ENCODE data around the gene TMEM33. TPM values are rescaled to one million over a fixed set of nuclear protein-coding genes. Genes with fewer than 3 reads are reported as not detected.

TMEM33 gene
- total and polyA plus RNA-seq, 2 of the 8 experiments (the other 6 are each of a cell fraction or from before 2014, with no cell fraction given), result 72.5 to 94.4 TPM

GRCh38 chr4:41964401-41964800 lies 29.2 kb downstream of the TMEM33 start:
- CTCF ChIA-PET (ENCODE audit: partially characterized antibody), result interaction anchor here (1.5 kb wide), 1 partner anchor 31 kb away, joined by 6 read pairs; no protein-coding TSS in a partner anchor

More at GRCh38 chr4:41964401-41964800, 29.2 kb downstream of the TMEM33 start:
- Histone ChIP-seq H3K79me1 (ENCODE audit: low read depth, low read length) (no peaks in the 10 kb centered on the region), H2BK20ac (ENCODE audit: low read length) (no peak overlapping the region), H3K9ac (replicated peaks in 1 of 4; ENCODE audit: extremely low read depth in 1 of 4, low read depth in 3 of 4, low read length in 3 of 4) (no peak overlapping the region), H2AK5ac (ENCODE audit: low read depth, low read length) (no peak overlapping the region), H2BK15ac (ENCODE audit: low read length) (no peak overlapping the region), H3K14ac (ENCODE audit: insufficient read length) (no peak overlapping the region), H2BK120ac (replicated peaks; ENCODE audit: low read depth, low read length) (no peak overlapping the region), H3K9me3 (ENCODE audit: insufficient read depth in 2 of 2, low read depth in 1 of 2, low read length in 1 of 2) (peaks cover 0 to 4% of the 10 kb centered on the region in 2 experiments; a peak in 1 of 4 replicates), H3K4me2 (ENCODE audit: insufficient read depth in 1 of 2, low read depth in 2 of 2, low read length in 2 of 2) (no peak overlapping the region), H4K8ac (ENCODE audit: extremely low read depth, insufficient read depth, low read length) (no peak overlapping the region), H3K18ac (ENCODE audit: extremely low read depth, low read length) (no peak overlapping the region), H3K4me3 (ENCODE audit: extremely low read depth in 1 of 4, insufficient read depth in 2 of 4, low read depth in 3 of 4, low read length in 4 of 4) (no peak overlapping the region), H3K4me1 (replicated peaks in 1 of 4; ENCODE audit: control insufficient read depth in 3 of 4, insufficient read depth in 4 of 4, low read length in 3 of 4) (no peaks in the 10 kb centered on the region; a peak in 1 of 7 replicates), H4K20me1 (replicated peaks in 1 of 2; ENCODE audit: control insufficient read depth in 1 of 2, insufficient read depth in 2 of 2, low read length in 2 of 2) (peaks cover 0 to 2% of the 10 kb centered on the region in 2 experiments), H4K91ac (replicated peaks; ENCODE audit: insufficient read length, low read length) (no peak overlapping the region), H2BK12ac (ENCODE audit: low read depth, low read length) (no peak overlapping the region), H3K79me2 (ENCODE audit: control insufficient read depth in 1 of 2, insufficient read depth in 2 of 2, low read length in 2 of 2) (no peaks in the 10 kb centered on the region), H3K56ac (replicated peaks; ENCODE audit: insufficient read length, low read depth, low read length) (no peak overlapping the region), H3K27me3 (replicated peaks in 1 of 4; ENCODE audit: control insufficient read depth in 3 of 4, extremely low read depth in 1 of 4, insufficient read depth in 3 of 4, low read length in 3 of 4) (no peaks in the 10 kb centered on the region), H2AFZ (ENCODE audit: low read length) (no peak overlapping the region), H3K36me3 (ENCODE audit: control insufficient read depth in 2 of 4, insufficient read depth in 4 of 4, low read length in 3 of 4) (no peaks in the 10 kb centered on the region), H3K23ac (ENCODE audit: insufficient read length) (no peak overlapping the region), H3K27ac (ENCODE audit: low read depth, low read length) (no peak overlapping the region), H3K23me2 (ENCODE audit: low read depth, low read length) (no peaks in the 10 kb centered on the region), H4K5ac (ENCODE audit: insufficient read length, low read depth, low read length) (no peak overlapping the region), H2BK5ac (ENCODE audit: low read depth, low read length) (no peak overlapping the region), H3K4ac (replicated peaks; ENCODE audit: insufficient read length, low read depth, low read length) (no peak overlapping the region)
- no peak for FAIRE-seq
- TF ChIP-seq KDM1A (IDR thresholded peaks at IDR 0.05; ENCODE audit: borderline replicate concordance, low read length) (no peak), NRF1 (IDR thresholded peaks at IDR 0.05; ENCODE audit: low read depth, low read length) (no peak), CEBPB (IDR thresholded peaks at IDR 0.05; ENCODE audit: low read depth, low read length) (peak; percentile 93)
- TF ChIP-seq, protein P1, sequence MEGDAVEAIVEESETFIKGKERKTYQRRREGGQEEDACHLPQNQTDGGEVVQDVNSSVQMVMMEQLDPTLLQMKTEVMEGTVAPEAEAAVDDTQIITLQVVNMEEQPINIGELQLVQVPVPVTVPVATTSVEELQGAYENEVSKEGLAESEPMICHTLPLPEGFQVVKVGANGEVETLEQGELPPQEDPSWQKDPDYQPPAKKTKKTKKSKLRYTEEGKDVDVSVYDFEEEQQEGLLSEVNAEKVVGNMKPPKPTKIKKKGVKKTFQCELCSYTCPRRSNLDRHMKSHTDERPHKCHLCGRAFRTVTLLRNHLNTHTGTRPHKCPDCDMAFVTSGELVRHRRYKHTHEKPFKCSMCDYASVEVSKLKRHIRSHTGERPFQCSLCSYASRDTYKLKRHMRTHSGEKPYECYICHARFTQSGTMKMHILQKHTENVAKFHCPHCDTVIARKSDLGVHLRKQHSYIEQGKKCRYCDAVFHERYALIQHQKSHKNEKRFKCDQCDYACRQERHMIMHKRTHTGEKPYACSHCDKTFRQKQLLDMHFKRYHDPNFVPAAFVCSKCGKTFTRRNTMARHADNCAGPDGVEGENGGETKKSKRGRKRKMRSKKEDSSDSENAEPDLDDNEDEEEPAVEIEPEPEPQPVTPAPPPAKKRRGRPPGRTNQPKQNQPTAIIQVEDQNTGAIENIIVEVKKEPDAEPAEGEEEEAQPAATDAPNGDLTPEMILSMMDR (IDR thresholded peaks at IDR 0.05; ENCODE audit: control extremely low read depth in 1 of 3, insufficient read depth in 1 of 3, low read depth in 1 of 3, low read length in 3 of 3), result no peak
- 88% methylated on average over 1 of the region's 1 CpG; no CpG with 5 or more reads in 1 of the 2 experiments for WGBS, 2 experiments (ENCODE audit: extremely low coverage in 1 of 2, insufficient coverage in 1 of 2, insufficient read length in 1 of 2, insufficient replicate concordance in 2 of 2, low coverage in 1 of 2, low lambda C conversion rate in 2 of 2, missing lambda C conversion rate in 1 of 2)
- no peak for DNase-seq (ENCODE audit: low read depth in 1 of 2, low spot score in 2 of 2)
- POLR2A ChIA-PET (ENCODE audit: partially characterized antibody), result no interaction called here

Data from H1 (cell line).